ENCODE results near the gene ZNF888.

Gene ZNF888

GRCh38 chr19:52896431-52897137, 26.6 kb downstream of the ZNF888 start:
- TF ChIP-seq CTCF (IDR thresholded peaks at IDR 0.05; ENCODE audit: low read length) = no peak
- TF ChIP-seq EZH2 (IDR thresholded peaks at IDR 0.05; ENCODE audit: borderline replicate concordance, low read length) = no peak
- no peaks in the 10 kb centered on the region for H3K4me1 ChIP-seq (ENCODE audit: insufficient read depth, low read length, severe bottlenecking)
- no peaks in the 10 kb centered on the region for H4K20me1 ChIP-seq (ENCODE audit: insufficient read depth, low read length)
- no peak overlapping the region for H2AFZ ChIP-seq (ENCODE audit: low read length)
- no peak overlapping the region for H3K4me2 ChIP-seq (ENCODE audit: low read length)
- H3K27ac ChIP-seq (ENCODE audit: low read depth, low read length, poor library complexity, severe bottlenecking) = no peak overlapping the region
- H3F3A ChIP-seq (ENCODE audit: insufficient read depth, low read length) = no peaks in the 10 kb centered on the region
- no peaks in the 10 kb centered on the region for H3K27me3 ChIP-seq (ENCODE audit: insufficient read depth, low read length)
- no peaks in the 10 kb centered on the region for H3K79me2 ChIP-seq (ENCODE audit: insufficient read depth, low read length)
- H3K36me3 ChIP-seq (ENCODE audit: insufficient read depth, low read length) = no peaks in the 10 kb centered on the region
- H3K9me3 ChIP-seq (ENCODE audit: low read length) = peaks cover 6% of the 10 kb centered on the region; the same call in 1 of the 2 replicates
- no peaks in the 10 kb centered on the region for H3K9me2 ChIP-seq (ENCODE audit: low read depth, low read length)
- no peak overlapping the region for H3K9ac ChIP-seq (ENCODE audit: low read length)
- no peak overlapping the region for H3K4me3 ChIP-seq (ENCODE audit: low read depth, low read length, poor library complexity, severe bottlenecking)

GRCh38 chr19:52891336-52891735, 31.9 kb downstream of the ZNF888 start:
- Histone ChIP-seq H3K27me3 (ENCODE audit: insufficient read depth, low read length) (no peaks in the 10 kb centered on the region), H4K20me1 (ENCODE audit: insufficient read depth, low read length) (no peaks in the 10 kb centered on the region), H3K4me1 (ENCODE audit: insufficient read depth, low read length, severe bottlenecking) (no peaks in the 10 kb centered on the region), H3K9ac (ENCODE audit: low read length) (no peak overlapping the region), H2AFZ (ENCODE audit: low read length) (no peak overlapping the region), H3K9me2 (ENCODE audit: low read depth, low read length) (no peaks in the 10 kb centered on the region), H3F3A (ENCODE audit: insufficient read depth, low read length) (no peaks in the 10 kb centered on the region), H3K9me3 (ENCODE audit: low read length) (no peaks in the 10 kb centered on the region), H3K79me2 (ENCODE audit: insufficient read depth, low read length) (no peaks in the 10 kb centered on the region), H3K4me2 (ENCODE audit: low read length) (no peak overlapping the region), H3K4me3 (ENCODE audit: low read depth, low read length, poor library complexity, severe bottlenecking) (no peak overlapping the region), H3K36me3 (ENCODE audit: insufficient read depth, low read length) (no peaks in the 10 kb centered on the region), H3K27ac (ENCODE audit: low read depth, low read length, poor library complexity, severe bottlenecking) (no peak overlapping the region)
- TF ChIP-seq CTCF (IDR thresholded peaks at IDR 0.05; ENCODE audit: low read length) = no peak
- no peak for TF ChIP-seq EZH2 (IDR thresholded peaks at IDR 0.05; ENCODE audit: borderline replicate concordance, low read length)

- Histone ChIP-seq H3F3A (ENCODE audit: insufficient read depth, low read length) (no peaks in the 10 kb centered on the region), H2AFZ (ENCODE audit: low read length) (no peak overlapping the region), H3K4me3 (ENCODE audit: low read depth, low read length, poor library complexity, severe bottlenecking) (no peak overlapping the region), H3K36me3 (ENCODE audit: insufficient read depth, low read length) (no peaks in the 10 kb centered on the region), H3K9ac (ENCODE audit: low read length) (no peak overlapping the region), H3K4me1 (ENCODE audit: insufficient read depth, low read length, severe bottlenecking) (no peaks in the 10 kb centered on the region), H4K20me1 (ENCODE audit: insufficient read depth, low read length) (no peaks in the 10 kb centered on the region), H3K4me2 (ENCODE audit: low read length) (no peak overlapping the region), H3K9me2 (ENCODE audit: low read depth, low read length) (no peaks in the 10 kb centered on the region), H3K79me2 (ENCODE audit: insufficient read depth, low read length) (no peaks in the 10 kb centered on the region), H3K9me3 (ENCODE audit: low read length) (no peaks in the 10 kb centered on the region), H3K27me3 (ENCODE audit: insufficient read depth, low read length) (no peaks in the 10 kb centered on the region), H3K27ac (ENCODE audit: low read depth, low read length, poor library complexity, severe bottlenecking) (no peak overlapping the region)
- TF ChIP-seq CTCF (IDR thresholded peaks at IDR 0.05; ENCODE audit: low read length) (no peak), EZH2 (IDR thresholded peaks at IDR 0.05; ENCODE audit: borderline replicate concordance, low read length) (no peak)
Observed at GRCh38 chr19:52889931-52890330, 33.3 kb downstream of the ZNF888 start.

Measured in OCI-LY1 (cell line).